ENCODE results near the gene PDE7B.

PDE7B gene

DNA sequence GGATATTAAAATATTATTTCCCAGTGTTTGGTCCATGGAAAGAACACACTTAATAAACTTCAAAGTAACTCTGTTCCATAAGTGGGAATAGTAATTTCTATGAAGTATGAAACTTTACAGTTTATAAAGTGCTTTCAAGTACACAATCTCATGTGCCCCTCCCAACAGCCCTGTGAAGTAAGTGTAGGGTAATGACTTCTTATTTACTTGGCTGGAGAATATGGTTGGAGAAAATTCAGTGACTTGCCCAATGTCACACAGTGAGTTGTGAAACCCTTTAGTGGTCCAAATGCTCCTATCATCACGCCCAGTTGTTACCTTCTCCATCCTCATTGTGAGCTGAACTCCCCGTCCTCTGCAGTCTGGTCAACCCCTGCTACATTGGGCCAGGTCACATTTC lies 141.2 kb downstream of the PDE7B start:
- no peak for DNase-seq

DNA sequence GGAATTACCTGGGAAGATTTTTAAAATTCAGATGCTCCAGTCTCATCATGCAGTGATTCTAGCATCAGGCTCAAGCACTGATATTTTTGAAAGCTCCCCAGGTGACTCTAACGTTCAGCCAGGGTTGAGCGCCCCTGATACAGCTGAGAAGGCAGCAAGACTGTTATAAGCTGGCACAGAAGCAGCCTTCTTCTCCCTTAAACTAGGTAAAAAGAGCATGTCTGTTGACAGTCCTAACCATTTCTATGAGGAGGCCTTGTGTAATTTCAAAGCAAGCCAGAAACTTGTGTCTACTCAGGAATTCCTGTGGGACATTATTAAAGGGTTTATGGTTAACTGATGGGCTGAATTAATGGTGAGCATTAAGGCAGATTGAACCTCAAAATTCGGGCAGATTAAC lies 141.9 kb downstream of the PDE7B start:
- DNase-seq = no peak

DNA sequence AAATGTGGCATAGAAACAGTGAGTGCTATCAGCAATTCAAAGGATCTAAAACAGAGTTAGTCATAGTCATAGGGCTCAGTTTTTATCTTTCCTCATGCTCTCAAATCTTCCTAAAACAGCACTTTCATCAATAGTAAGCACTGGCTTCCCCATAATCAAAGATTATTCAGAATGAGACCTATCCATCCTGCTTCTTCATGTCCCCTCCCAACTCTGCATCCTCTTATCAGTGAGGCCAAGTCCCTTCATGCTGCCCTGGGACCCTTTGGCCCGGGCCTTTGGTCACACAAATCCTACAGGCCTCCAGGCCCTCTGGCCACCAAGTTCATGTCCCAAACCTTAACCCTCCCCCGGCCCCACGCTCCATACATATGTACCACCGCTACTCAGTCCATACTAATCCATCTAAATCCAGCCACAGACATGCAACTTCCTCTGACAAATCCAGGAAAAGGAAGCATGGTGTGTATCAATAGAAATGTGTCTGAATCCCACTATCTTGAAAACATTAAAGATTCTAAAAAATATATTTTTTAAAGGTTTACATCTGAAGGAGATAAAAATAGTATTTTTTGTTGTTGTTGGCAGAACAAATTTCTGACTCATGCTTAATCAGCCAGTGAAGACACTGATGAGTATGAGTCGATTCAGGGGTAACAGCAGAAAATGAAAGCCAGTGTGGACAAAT lies 143.5 kb downstream of the PDE7B start:
- no peak for DNase-seq

DNA sequence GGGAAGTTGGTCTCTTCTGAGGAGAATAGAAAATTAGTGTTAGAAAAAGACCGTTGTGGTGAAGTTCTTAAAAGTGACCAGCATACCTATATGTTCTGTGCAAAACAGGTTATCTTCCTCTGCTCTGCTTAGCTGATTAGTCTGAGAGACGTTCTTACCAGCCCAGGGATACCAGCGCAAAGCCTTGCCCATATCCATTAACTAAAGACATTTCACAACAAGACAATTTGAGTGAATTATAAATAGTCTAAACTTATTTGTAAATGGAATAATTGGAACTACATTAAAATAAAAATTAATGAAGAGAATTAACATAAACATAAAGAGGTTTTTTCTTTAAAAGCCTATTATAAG lies 144.0 kb downstream of the PDE7B start:
- no peak for DNase-seq

DNA sequence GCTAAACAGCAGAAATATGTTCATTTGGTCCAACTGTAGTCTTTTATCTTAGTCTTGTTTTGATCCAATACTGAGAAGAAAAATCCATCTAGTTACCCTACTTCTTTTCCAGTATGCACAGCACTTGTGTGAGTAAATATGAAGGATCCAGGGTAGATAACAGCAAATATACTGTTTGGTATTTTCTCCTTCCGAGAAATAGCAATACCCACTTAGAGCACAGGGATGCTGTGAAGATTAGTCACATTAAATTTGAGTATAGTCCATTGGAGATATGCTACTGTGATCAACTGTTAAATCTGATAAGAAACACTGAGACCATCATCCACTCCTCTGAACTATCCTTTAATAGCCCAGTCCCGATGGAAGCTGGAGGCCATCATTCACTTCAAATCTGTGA lies 145.2 kb downstream of the PDE7B start:
- DNase-seq = no peak

DNA sequence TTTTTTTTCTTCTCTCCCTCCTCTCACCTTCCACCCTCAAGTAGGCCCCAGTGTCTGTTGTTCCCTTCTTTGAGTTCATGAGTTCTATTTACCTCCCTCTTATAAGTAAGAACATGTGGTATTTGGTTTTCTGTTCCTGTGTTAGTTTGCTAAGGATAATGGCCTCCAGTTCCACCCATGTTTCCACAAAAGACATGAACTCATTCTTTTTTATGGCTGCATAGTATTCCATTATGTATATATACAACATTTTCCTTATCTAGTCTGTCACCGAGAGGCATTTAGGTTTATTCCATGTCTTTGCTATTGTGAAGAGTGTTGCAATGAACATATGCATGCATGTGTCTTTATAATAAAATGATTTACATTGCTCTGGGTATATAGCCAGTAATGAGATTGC lies 147.9 kb downstream of the PDE7B start:
- DNase-seq = no peak

DNA sequence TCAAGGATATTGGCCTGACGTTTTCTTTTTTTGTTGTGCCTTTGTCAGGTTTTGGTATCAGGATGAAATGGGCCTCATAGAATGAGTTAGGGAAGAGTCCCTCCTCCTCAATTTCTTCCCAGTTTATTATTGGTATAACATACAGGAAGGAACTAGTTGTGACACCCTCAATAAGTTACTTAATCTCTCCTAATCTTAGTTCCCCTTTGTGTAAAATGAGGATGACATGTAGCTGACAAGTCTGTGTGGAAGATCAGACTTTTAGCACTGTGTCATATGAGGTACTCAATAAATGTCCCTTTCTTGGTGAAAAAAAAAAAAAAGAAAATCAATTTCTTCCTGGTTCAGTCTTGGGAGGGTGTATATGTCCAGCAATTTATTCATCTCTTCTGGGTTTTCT lies 155.8 kb downstream of the PDE7B start:
- DNase-seq = no peak

DNA sequence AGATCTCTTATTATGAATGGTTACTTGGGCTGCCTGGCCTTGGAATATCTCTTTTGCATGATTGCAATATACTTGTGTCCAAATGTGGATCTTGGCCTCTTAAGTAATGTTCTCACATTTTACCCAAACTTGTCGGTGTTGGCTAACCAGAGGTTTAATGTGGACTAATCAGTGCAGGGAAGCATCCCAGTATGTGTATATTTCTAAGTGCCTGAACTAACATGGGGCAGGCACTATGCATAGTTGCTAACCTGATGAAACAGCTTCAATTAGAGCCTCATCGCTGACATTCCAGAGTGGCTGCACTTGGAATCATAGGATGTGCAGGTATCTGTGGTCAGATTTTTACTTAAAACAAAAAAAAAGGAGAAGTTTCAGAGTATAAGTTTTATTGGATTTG lies 160.0 kb downstream of the PDE7B start:
- no peak for DNase-seq

DNA sequence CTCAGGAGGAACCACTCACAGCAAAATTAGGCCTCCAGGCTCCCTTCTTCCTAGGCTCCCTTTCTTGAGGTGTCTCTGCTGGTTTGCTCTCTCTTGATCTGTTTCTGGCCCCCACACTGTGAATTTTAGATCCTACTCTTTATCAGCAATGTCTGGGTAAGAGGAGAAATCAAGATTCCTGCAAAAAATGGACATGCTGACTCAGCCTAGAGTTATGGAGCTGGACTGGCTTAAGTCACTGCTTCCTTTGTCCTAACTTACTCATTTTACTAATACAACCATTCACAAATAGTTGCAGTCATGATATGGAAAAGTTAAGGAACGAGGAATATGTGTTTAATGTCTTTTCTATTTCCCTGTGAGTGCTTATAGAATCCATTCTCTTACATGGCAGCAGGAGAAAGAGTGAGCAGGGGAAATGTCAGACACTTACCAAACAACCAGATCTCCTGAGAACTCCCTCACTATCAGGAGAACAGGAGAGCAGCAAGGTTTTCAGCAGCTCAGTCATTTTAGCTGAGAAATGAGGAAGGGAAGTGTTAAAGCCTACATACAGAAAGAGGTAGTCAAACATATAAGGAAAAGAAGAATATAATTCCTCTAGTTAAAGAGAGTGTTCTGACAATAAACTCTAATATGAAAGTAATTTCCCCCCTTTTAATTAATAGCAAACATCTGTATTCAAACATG lies 160.8 kb downstream of the PDE7B start:
- DNase-seq = no peak

DNA sequence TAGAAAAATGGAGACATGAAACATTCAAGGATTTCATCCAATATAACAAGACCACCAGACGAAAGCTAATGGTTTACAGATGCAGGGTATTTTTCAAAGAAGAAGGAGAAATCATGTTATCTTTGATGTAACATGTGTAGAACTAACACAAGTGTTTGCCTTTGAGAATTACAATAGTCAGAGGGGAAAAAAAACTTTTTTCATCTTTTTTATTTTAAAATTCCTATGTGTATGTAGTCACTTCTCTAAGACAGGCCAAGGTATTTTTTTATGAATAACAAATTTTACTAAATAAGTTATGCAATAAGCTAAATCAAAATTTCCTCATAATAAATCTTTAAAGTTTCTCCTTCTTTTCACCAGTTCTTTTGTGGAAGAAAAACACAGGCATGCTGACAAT lies 161.4 kb downstream of the PDE7B start:
- no peak for DNase-seq

DNA sequence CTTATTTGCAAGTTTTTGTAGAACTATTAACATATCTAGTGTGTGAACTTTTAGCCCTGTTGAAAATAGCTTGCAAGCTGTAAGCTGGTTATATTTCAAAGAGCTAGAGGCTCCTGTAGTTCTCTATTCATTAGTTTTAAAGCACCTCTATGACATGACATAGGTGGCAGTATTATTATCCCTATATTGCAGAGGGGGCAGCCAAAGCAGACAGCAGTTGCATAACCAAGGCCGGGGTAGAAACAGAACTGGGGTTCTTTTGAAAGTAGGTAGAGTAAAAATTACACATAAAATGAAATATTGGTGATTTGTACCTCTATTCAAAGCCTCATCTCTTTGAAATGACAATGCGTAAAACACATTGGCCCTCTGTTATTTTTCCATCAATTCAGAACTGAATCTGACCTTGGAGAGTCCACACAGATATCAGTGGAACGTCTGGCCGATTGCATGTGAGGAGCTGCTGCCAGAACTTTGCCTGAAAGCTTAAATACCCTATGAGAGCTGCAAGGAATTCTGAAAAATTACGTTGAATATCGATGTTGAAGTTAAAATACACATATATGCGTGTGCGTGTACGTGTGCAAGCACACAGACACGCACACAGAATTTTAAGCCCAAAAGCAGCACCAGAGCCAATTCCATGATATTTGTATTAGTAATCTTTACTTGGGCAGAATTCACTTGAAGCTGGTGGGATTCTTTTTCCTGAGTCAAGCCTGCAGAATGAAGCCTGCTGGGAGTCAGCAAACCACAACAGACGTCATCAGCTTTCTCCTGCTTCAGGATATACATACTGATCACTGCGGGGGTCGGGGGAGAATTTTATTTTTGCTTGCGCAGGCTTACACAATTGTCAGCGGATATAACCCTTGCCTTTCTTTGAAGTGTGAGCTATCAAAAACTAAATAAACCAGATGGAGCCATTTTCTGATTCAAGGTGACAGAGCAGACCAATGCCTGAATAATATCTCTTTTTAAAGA lies 163.2 kb downstream of the PDE7B start:
- DNase-seq = peak; percentile 77

DNA sequence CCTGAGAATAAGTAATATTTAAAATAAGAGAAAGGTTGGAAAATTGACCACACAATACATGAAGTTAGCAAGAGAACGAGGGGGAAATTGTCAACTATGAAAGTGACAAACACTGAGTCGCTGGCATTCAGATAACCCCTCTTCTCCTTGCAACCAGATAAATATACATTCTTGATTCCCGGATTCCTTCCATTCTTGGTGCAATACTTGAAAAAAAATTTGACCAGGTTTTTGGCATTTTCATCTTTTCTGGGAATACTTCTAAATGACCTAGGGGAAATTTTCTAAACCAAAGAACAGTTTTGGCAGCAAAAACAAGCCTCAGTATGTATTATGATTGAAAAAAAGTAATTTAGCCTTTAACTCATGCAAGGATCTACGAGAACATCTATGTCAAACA lies 164.0 kb downstream of the PDE7B start:
- no peak for DNase-seq

DNA sequence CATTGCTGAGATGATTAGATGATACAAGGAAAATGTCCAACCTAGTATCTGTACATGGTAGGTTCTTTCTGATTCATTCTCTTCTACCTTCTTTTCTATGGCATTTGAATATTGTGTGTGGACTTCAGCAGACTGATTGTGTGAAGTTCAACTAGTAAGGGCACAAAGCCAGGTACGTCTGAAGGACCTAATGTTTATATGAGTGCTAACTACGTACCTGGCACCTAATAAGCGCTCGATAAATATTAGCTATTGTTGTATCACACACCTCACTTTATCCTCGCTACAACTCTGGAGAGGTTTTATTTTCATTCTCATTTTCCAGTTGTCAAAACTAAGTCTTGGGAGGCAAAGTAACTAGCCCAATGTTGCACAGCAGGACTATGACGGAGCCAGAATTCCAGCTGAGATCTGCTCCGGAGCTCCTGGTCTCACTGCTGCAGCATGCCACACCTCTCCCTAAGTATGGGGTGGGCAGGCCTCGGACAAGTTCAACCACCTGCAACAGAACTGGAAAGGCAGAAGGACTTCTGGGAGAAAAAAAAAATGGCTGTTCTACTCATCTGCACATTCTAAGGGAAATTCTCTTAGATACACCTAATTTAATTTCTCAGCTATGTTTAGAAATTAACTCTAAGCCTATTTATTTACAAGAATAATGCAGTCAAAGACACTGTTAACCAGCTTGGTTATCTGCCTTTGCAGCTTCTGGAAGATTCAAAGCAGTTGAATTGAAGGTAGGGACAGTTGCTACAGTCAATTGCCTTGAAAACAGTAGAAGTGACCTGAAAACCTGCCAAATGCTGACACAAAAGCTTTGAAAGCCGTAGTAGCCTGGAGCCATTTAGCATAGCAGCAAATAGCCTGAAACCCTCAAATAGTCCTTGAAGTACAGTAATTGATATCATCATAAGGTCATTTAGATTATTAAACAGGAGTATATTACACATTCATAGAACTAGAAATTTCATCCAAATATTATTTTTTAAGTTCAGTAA lies 165.0 kb downstream of the PDE7B start:
- no peak for DNase-seq

DNA sequence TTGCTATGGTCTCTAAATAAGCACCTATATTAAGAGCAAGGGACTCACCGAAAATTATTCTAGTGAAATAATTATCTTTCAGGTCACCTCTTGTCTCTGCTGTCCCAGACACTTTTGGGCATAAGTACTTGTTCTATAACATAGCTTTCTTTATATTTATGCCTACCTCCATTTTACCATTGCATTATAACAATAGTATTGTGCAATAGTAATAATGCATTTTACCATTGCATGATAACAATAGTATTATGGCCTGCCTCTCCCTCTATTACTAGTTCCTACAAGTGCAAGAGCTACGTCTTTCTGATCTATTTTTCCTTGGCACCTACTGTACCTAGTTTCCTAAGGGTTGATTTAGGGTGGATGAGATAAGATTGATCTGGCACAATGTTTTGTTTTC lies 169.2 kb downstream of the PDE7B start:
- DNase-seq = no peak

DNA sequence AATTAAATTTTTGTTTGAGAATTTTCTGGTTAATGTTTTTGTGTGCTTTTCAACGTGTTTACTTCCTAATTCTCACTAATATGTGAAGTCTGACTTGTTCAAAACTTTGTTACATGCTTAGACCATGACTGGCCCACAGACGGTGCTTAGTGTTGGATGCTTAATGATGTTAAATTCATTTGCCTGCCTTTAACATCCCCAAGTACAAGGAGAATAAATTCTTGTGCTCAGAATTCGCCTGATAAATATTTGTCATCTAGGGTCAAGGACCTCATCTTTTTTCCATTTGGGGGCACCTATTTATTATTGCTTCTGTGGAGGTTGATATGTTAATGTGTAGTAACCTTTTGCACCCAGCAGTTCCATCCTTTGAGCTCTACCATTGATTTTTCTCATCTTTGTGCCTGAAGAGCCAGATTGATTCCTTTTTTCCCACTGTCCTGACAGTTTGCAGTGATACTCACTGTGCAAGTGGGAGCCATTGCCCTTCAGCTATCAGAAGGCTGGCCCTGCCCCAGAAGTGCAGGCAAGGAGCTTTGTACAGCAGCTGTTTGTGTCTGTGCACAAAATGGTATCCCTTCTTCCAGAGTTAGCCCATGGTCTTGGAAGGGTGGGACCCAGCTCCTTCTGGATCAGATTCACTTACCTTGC lies 170.8 kb downstream of the PDE7B start:
- no peak for DNase-seq

DNA sequence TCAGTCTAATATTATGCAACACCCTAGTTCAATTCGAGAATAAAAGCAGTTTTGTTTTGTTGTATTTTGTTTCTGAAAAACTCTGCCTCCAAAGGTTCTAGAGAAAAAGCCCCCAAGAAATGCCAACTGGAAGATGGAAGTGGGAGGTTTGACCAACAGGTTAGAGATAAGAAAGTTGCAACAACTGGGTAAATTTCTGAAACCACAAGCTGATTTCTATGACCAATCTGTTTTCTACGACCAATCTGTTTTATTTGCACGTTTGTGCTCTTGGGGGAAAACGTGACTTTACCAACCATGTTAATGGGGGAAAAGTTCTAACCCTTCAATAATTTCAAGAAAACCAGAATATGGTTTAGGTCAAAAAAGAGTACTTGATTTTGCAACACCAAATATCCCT lies 173.2 kb downstream of the PDE7B start:
- DNase-seq = no peak

DNA sequence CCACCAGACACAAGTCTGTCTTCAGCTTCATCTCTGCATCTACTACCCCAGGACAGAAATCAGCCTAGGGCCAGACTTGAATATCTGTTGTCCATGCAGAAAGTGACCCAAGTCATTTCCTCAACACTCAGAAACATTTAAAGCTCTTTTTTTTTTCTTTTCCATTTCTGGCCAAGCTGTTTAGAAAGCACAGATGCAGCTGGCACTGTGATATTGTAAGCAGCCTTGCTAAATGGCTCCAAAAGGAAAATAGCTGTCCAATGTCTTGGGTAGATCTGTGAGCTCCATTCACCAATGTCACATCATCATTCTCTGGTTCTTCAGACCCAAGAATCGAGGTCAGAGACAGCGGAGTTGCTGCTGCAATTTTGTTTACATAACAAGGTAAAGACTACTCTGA lies 174.2 kb downstream of the PDE7B start:
- DNase-seq = no peak

DNA sequence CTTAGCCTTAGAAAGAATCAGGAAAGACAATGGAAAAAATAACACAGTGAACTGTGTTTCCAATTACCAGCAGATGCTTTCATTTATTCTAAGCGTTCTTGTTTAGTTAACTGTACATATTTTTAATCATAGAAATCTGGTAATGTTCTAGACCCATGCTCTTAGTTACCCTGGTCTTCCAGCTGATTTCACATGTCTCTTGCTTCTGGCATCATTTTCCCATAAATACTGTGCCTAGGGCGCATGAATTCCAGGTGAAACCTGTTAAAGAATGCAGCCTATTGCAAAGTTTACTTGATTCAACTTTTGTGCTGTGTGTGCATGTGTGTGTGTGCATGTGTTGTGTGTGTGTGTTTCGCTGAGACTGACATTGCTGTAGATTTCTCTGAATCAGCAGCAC lies 178.6 kb downstream of the PDE7B start:
- DNase-seq = no peak

DNA sequence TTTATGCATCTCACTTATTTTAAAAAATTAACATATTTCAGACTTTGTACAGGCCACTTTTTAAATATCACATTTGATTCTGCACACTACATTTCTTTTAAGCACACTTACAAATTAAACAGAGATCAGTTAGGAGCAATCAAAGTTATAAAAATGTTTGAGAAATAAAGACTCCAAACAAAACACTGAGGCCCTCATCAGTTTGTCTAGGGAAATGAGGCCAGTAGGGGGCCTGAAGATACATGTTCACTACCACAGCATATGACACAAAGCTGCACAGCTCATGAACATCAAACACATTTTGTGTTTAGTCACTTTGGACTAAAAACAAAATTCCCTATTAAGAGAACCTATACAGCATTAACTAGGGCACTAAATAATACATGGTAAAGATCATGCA lies 180.5 kb downstream of the PDE7B start:
- no peak for DNase-seq

DNA sequence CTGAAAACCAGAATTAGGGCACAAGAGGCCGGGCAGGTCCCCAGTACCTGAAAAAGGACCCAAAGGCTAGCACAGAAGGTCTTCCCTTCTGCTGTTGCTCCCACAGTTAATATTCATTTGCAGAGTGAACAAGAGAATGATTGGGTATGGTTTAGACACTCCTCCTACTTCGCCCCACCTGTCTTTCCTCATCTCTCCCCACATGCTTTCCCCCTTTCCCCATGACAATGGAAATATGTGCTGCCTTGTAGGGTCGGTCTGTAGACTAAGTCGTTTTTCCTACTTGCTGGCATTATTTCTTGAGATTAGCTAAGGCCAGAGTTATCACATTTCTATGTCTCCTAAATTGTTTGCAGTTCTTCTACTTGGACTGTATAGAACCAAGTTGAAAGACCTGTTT lies 181.9 kb downstream of the PDE7B start:
- DNase-seq = no peak

DNA sequence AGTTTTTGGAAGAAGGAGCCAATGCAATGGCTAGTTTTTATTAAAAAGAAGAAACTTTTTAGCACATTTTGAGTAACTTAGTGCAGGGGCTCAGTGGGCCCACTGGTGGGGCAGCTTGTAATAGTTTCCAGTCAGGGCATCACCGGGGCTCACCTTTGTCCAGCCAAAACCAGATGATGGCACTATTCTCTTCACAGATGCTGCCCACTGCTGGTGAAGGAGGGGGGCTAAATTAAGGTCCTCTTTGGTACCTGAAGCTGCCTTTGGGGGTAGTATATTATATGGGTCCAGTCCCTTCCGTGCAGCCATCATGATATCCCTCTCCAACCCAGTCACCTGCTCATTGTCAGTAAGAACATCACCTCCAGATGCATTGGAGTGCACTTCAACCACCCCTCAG lies 182.9 kb downstream of the PDE7B start:
- DNase-seq = no peak

Measured in right hindlimb (tissue), 1 donor.